Stimulated activated CD8-positive, alpha-beta memory T cell treated with anti-CD3 and anti-CD28 coated beads, Interleukin-7, amount 100 ng/mL, for 4 hours (primary cell): ENCODE results near the gene TMEM179B.
A peak's percentile ranks its signal among the peaks of the same experiment; 100 is the strongest.
"Not testable (repeated sequence)": the region's sequence is repeated elsewhere in the genome, so short reads cannot be mapped to it uniquely, and the experiment has no call there.

Source experiments
- DNase-seq, 2 donors: peaks; one replicate each; pipeline ENCODE4 v3.0.0-alpha.2; 2020; ENCODE audit warnings: low read depth in 2 of 2

TMEM179B gene

DNA sequence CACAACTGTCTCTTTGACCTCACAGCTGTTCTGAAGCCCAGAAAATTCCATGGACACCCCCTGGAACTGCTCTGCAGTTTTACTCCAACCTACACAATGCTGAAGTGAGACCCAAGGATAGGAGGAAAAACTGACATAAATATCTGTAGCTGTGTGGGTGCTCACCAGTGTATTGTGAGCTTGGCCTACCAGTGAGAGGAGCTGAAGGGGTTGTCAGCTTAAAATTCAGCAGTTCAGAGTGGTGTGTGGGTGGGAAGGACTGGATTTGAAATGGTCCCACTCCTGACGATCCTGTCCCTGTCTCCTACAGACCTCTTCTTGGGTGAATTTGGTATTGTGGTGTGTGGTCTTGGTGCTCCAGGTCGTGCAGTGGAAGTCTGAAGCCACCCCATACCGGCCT lies 2.4 kb downstream of the TMEM179B start:
- DNase-seq = no peak

DNA sequence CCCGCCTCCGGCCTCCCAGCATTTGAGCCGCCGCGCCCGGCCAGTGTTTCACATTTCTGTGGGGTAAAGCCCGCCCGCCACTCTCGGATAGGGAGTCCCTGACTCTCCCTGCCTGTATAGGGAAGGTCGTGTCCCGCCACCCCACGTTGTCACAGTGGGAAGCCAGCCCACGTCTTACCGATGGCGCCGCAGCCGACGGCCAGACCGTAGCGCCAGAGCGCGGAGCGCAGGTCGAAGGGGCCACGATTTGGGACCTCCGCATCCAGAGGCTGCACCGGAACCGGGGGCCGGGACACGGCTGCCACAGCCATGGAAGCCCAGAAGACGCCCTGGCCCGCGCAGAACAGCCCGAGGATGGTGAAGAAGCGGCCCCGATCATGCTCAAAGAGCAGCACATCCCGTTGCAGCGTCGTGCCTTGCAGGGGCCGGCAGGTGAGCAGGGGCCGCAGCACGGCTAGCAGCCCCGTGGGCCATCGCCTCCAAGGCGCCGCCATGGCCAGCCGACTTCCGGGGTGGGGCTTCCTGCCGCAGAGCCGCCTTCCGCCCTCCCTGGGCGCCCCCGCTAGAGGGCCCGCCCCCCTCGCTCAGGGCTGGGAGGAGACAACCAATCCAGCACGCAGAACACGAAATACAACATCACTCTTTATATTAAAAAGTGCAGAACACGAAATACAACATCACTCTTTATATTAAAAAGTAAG lies 4.4 kb downstream of the TMEM179B start, which contains the start of gene TMEM223:
TSS of gene TMEM223 (minus strand) at position 506 of the 701 bp plus-strand sequence. CDS start at position 494, 12 bp downstream.
- DNase-seq = peak; percentile 75 to 88

DNA sequence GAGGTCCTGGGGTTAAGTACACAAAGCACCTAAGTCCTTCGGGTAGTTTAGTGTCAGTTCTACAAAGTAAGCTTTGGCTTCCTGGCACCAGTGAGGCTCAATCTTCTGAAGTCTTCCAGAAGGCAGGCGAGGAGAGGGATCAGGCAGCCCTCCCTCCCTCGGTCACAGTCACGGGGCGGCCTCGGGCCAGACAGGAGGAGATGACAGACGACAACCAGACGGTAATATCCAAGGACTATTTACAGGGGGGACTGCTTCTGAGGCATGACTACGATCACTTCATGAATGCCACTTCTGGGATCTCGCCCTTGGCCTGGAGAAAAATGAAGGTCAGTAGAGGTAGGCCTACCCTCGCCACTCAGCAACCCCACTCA lies 5.0 kb downstream of the TMEM179B start:
- no peak for DNase-seq

DNA sequence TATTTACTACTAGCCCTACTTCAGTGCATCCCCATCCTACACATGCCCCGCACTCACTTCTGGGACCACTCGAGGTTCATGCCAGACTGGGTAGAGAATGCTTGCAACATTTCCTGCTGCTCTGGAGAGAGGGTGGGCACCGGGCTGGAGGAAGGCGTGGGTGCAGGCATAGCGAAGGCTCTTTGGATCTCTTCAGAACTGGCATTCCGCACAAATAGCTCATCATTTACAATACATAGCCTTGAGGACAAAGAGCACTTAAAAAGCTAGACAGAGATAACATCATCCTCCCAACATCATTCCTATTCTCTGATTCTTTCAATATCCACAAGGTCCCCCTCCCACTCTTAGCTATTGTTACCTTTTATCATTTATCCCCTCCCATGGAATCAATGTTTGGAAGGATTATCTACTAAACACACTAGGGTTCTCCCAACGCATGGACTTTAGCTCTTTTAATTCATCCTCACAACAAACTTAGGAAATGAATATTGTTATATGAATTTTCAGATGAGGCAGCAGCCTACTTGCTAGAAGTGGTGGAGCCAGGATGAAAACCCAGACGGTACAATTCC lies 7.1 kb downstream of the TMEM179B start:
- DNase-seq = no peak

DNA sequence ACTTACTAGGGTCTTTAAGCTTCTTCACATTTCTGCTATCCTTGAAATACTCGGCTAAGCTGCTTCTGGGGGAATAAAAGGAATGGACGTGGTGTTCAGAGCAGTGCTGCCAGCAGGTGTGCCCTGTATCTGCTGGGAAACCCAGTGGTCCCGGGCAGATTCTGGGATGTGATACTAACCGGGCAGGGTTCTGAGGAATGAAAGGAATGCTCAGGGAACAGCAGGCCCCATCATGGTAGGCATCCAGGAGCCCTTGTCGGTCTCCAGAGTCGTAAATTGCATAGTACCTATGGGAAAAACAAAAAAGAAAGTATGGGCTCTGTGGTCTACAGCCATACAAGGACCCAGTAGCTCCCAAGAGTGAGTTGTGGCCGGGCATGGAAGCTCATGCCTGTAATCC lies 9.1 kb downstream of the TMEM179B start:
- no peak for DNase-seq

DNA sequence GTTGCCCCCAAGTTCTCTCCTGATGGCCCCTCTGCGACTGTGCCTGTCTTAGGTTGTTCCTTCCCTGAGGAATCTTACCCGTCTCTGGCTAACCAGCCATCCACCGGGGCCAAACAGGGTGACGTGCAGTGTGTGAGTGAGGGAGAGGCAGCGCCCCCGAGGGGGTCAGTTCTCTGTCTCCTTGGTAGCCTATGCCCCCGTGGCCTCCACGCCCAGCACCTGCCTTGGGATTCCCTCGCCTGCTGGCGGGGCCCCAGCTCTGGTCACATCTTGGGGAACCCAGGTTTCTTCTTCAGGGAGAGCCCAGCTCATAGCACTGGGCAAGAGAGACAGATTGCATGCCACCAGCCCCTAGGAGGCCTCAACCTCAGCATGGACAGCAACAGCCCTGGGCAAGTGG lies 12.3 kb downstream of the TMEM179B start:
- DNase-seq = no peak

DNA sequence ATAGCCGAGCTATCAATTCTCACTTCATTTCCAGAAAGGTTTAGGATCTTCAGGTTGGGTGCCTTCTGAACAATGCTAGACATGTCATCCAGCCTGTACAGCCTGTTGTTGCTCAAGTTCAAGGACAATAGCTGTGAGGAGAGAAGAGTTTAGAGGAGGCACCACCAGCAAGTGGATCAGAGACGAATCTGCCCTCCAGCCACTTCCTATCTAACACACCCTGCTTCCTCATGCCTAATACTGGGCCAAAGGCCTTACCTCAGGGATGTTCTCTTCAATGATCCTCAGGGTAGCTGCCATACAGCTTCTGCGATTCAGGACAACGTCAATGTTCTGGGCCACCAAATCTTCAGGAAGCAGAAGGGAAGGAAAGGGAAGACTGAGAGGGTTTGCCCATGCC lies 13.9 kb downstream of the TMEM179B start:
- no peak for DNase-seq

DNA sequence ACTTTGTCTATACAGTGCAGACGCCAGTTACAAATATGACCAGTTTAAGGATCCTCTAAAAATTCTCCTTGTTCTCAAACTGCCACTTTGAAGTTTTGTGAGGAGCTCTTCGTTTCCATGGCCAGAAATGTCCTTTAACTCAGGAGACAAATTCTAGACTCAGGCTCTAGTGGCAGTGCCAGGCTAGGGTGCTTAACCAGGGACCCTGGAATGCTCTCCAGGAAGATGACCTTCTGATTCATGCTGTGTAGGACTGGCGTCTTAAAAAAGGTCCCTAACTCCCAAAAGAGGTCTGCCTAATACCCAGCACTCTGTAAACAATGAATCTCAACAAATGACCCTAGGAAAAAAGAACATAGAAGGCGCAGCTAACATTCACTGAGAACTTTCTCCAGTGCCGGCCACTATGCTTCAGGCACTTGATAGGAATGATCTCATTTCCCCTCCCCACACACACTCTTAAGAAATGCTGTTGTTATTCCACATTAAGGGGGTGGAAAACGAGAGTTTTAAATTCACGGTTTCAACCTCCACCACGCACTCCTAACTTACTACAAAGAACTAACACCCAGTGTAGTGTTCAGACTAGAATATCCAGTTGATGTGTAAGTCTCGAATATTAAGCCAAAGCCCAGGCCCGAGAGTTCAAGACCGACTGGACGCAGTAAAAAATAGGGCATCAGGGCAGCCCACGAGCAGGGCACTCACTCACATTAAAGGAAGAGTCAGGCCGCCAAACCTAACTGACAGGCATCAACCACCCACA lies 17.3 kb downstream of the TMEM179B start:
- no peak for DNase-seq

DNA sequence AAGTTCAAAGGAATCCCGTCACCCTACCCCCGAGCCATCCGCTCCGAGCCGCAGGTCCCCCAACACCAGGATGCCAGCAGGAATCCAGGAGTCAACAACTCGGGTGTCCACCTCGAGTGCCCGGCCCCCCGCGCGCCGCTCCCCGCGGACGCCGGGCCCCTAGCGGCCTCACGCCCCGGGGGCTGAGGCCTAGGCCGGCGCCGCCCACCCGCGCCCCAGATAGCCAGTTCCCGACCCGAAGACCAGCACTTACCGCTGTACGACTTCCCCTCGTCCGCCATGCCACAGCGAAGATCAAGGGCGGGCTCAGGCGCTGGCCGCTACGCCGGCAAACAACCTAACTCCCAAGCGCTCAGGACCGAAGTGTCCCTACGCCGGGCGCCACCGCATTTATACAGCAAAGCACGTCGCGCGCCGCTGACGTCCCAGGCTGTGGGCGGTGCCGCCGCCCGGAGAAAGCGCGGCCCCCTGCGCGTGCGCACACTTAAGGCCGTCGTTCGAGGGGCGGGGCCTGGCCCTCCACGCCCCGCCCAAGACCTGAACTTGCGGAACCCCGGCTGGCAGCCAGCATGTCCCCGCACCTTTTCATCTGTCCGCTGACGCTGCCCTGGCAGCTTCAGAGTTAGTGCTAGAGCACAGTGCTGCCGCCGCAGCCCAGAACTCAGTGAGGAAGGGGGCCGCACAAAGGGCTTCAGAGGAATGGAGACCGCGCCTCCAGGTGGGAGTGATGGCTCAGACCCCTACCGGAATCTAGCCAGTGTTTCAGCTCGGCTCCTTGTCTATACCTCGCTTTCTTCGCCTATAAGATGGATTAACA lies 18.1 kb downstream of the TMEM179B start, which contains the start of gene NXF1:
TSS of gene NXF1 (minus strand) at position 365 of the 817 bp plus-strand sequence. CDS start at position 281, 84 bp downstream.
- DNase-seq = peak; percentile 84 to 91

DNA sequence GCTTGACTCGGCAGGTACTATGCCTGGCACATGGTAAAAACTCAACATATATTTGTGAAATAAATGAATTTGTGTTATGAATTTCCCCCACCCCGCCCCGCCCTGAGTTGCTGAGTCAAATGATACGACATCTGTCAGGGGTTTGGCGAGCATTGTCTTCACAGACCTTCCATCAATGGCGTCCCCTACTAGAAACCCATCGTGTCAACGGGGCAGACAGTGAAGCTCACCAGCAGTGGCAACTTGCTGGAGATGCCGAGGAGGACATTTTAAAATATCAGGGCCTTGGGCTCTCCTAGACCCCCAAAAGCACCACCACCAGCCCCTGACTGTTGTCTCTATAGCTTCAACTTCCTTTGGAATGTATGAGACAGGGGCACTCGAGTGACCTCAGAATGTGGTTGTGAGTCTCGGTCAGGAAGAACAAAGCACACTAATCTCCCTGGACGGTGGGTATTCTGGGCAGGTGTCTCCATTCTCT lies 18.8 kb downstream of the TMEM179B start:
- no peak for DNase-seq

DNA sequence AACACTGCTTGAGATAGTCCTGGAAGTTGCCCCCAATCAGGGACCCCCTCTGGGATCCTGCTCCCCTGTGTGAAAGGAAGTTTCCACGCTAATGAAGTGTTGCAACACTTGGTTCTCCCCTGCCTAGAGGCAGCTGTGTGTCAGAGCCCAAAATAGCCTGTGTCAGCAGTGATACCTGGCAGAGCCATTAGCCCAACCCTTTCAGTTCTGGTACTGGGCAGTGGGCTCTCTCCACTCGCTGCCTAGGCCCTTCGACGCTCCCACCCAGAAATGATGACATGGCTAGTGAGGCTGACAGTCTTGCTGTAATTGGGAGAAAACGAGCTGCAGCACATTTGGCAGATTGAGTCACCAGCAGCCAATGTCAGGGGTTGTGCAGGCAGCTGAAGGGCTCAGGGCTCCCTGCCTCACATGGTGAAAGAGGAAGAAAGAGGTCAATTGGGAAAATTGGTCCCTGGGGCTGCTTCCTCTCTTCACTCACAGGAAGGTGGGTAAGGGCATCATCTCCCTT lies 19.5 kb downstream of the TMEM179B start:
- no peak for DNase-seq

DNA sequence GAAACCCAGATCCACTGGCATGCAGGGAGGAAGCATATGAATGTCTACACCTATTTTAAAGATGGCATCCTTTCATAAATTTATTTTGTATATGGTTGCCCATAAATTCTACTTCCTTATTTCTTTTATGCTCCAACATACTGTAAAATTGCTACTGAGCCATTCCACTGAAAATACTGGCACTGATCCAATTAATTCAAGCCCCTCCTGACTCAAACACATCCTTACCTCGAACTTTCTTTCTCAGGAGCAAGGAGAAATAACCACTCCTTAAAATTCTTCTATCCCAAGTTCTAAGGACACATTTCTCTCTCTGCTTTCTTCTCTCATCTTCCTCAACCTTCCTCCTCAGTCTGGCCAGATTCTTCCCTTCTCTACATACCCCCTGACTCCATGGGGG lies 23.5 kb downstream of the TMEM179B start:
- DNase-seq = no peak

DNA sequence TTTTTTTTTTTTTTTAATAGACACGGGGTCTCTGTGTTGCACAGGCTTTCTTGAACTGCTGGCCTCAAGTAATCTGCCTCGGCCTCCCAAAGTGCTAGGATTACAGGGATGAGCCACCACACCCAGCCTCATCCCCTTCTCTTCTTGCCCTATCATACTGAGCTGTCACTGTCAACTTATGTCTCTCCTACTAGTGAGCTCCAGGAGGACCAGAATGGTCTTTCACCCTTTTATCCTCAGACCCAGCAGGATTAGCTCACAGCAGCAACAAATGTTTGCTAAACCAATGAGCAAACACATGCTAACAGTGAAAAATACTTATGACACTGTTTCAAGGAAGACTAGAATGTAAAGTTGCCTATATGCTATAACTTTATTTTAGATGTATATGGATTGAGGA lies 24.5 kb downstream of the TMEM179B start:
- no peak for DNase-seq

DNA sequence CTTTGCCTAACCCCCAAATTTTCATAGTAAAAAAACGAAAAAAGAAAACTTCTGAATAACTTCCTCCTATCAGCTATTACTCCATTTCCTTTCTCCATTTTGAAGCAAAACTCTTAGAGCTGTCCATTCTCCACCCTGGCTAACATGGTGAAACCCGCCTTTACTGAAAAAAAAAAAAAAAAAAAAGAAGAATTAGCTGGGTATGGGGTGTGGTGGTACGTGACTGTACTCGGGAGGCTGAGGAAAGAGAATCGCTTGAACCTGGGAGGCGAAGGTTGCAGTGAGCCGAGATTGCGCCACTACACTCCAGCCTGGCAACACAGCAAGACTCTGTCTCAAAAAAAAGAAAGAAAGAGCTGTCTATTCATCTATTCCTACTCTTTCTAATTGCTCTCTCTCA lies 29.4 kb downstream of the TMEM179B start:
- DNase-seq = no peak

DNA sequence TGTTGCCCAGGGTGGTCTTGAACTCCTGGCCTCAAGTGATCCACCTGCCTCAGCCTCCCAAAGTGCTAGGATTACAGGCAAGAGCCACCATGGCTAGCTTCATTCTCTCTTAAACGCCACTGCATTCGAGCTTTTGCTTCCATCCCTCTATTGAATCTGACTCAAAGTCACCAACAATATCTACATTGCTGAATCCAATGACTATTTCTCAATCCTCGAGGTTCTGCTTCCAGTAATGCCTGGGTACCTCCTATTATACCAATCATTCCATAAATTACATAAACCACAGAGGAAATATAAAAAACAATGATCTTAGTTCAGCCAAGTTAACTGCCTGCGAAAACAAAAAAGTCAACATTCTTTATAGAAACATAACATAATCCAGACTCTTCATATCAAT lies 29.9 kb downstream of the TMEM179B start:
- no peak for DNase-seq

DNA sequence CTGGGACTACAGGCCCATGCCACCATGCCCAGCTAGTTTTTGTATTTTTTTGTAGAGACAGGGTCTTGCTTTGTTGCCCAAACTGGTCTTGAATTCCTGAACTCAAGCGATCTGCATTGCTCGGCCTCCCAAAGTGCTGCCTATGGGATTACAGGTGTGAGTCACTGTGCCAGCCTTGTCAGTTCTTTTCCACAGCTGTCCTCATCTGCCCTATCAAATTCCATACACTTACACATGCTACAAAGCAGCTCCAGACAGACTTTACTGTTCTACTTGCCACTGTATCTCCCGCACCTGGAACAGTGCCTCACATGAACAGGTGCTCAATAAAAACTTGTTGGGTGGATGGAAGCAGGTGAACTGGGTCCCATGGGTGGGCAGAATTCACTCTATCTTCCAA lies 36.5 kb downstream of the TMEM179B start:
- DNase-seq = no peak

DNA sequence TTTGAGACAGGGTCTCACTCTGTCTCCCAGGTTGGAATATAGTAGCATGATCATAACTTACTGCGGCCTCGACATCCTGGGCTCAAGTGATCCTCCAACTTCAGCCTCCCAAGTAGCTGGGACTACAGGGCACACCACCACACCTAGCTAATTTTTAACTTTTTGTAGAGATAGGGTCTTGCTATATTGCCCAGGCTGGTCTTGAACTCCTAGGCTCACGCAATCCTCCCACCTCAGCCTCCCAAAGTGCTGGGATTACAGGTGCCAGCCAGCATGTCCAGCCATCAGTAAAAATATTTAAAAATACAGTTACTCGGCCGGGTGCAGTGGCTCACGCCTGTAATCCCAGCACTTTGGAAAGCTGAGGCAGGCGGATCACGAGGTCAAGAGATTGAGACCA lies 40.9 kb downstream of the TMEM179B start:
- not testable (repeated sequence) for DNase-seq

DNA sequence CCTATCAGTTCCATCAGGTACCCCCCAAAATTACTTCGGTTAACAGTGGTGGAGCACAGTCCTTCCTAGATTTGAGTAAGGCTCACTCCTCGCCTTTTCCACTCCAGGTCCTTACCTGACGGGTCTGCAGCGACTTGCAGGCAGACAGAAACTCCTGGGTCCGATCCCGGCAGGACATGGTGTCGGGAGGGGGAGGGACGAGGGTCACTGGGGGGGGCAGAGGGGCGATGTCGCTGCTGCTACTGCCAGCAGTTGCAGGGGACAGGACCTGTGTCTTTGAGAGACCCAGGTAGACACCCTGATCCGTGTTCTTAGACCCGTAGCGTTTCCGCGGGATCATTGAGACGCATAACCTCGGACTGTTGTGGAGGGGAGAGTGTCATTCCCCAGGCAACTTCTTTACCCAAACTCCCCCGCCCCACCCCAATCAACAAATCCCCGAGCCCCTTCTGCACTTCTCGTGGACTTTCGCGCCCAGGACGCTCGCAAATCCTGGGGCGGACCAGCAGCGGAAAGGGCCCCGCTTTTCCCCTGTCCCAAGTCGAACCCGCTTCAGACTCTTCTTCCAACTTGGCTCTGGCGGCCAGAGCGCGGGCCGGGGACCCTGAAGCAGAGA lies 43.8 kb downstream of the TMEM179B start:
- DNase-seq = no peak

DNA sequence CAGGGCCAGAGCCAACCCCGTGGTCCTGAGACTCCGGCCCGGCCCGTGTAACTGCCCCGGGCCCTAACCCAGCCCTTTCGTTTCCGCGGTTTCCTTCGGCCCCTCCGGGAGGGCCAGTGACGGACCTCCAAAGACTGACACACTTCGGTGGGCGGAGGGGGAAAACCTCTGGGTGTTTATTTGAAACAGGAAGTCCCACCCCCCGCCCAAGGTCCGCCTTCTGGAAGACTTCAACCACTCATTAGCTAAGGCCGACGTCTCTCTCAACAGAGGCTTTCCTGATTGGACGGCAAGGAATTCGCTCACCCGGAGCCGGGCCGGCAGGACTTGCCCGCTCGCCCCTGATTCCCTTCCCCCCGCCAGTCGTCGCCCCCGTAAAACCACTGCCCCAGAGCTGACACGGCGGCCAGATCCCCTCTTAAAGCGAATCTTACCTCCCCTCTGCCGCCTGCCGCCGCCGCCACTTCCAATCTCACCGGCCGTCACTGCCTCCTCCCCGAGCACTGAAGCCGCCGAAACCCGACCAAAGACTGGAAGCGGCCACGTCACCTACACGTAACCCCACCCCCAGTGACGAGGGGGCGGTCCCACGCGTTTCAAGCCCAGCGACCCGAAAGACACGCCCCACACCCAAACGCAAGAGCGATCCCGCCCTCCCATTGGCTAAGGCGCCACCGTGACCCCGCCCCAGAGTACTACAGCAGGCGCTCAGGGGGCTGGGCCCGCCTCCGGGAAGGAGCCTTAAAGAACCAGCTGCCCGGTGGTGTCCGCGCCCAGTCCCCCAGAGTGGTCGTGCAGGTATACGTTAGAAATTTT lies 44.5 kb downstream of the TMEM179B start, which contains the start of gene STX5:
TSS of gene STX5 (minus strand) at position 532 of the 816 bp plus-strand sequence. CDS start 808 bp downstream, outside the sequence.
- peak; percentile 99 for DNase-seq
